Measurements from ENCODE around the gene MYO10.
"Not testable (repeated sequence)": the region's sequence is repeated elsewhere in the genome, so short reads cannot be mapped to it uniquely, and the experiment has no call there.

Gene MYO10

GRCh38 chr5:16880547-16880946, 55.5 kb downstream of the MYO10 start:
- Histone ChIP-seq H3K36me3 (ENCODE audit: control insufficient read depth in 1 of 2, insufficient read depth in 2 of 2, low read length in 2 of 2) (peaks cover 0 to 5% of the 10 kb centered on the region in 2 donors), H3K4me1 (ENCODE audit: control insufficient read depth in 1 of 2, insufficient read depth in 2 of 2, low read length in 2 of 2) (peaks cover 48 to 58% of the 10 kb centered on the region in 2 donors), H3K27ac (ENCODE audit: low read depth, low read length) (no peak overlapping the region), H3K9me3 (ENCODE audit: control insufficient read depth in 1 of 2, low read length in 2 of 2) (no peaks in the 10 kb centered on the region), H3K9ac (ENCODE audit: low read depth in 1 of 2, low read length in 2 of 2) (peak overlapping the region; percentile 2 to 3), H3K4me3 (ENCODE audit: low read depth in 1 of 2, low read length in 2 of 2) (peak overlapping the region in 1 of 2 donors; percentile 15), H3K27me3 (ENCODE audit: control insufficient read depth in 1 of 2, insufficient read depth in 2 of 2, low read length in 2 of 2) (no peaks in the 10 kb centered on the region)

DNA sequence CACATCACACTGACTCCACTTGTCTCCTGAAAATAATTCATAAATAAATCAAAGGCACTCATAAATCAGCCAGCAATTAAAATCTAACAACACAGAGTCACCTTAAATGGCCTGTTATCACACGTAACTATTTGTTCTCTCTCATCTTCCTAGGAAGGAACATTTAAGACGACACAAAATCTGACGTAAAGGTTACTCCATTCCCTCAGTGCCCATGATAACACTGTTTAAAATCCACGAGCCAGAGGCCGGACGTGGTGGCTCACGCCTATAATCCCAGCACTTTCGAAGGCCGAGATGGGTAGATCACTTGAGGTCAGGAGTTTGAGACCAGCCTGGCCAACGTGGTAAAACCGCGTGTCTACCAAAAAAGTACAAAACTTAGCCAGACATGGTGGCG, 56.4 kb downstream of the MYO10 start:
- peaks cover 4 to 5% of the 10 kb centered on the region in 2 donors for H3K36me3 ChIP-seq (ENCODE audit: control insufficient read depth in 1 of 2, insufficient read depth in 2 of 2, low read length in 2 of 2)
- no peaks in the 10 kb centered on the region for H3K9me3 ChIP-seq (ENCODE audit: control insufficient read depth in 1 of 2, low read length in 2 of 2)
- no peak overlapping the region for H3K9ac ChIP-seq (ENCODE audit: low read depth in 1 of 2, low read length in 2 of 2)
- H3K4me1 ChIP-seq (ENCODE audit: control insufficient read depth in 1 of 2, insufficient read depth in 2 of 2, low read length in 2 of 2): peaks cover 43 to 52% of the 10 kb centered on the region in 2 donors
- H3K27ac ChIP-seq (ENCODE audit: low read depth, low read length): no peak overlapping the region
- H3K27me3 ChIP-seq (ENCODE audit: control insufficient read depth in 1 of 2, insufficient read depth in 2 of 2, low read length in 2 of 2): no peaks in the 10 kb centered on the region
- H3K4me3 ChIP-seq (ENCODE audit: low read depth in 1 of 2, low read length in 2 of 2): no peak overlapping the region

- Histone ChIP-seq H3K27ac (ENCODE audit: low read depth, low read length) (no peak overlapping the region), H3K4me3 (ENCODE audit: low read depth in 1 of 2, low read length in 2 of 2) (no peak overlapping the region), H3K36me3 (ENCODE audit: control insufficient read depth in 1 of 2, insufficient read depth in 2 of 2, low read length in 2 of 2) (peaks cover 4 to 5% of the 10 kb centered on the region in 2 donors), H3K27me3 (ENCODE audit: control insufficient read depth in 1 of 2, insufficient read depth in 2 of 2, low read length in 2 of 2) (no peaks in the 10 kb centered on the region), H3K9me3 (ENCODE audit: control insufficient read depth in 1 of 2, low read length in 2 of 2) (no peaks in the 10 kb centered on the region), H3K9ac (ENCODE audit: low read depth in 1 of 2, low read length in 2 of 2) (no peak overlapping the region), H3K4me1 (ENCODE audit: control insufficient read depth in 1 of 2, insufficient read depth in 2 of 2, low read length in 2 of 2) (peaks cover 43 to 48% of the 10 kb centered on the region in 2 donors)
Measured at GRCh38 chr5:16879191-16879590, 56.9 kb downstream of the MYO10 start.

- H3K27ac ChIP-seq (ENCODE audit: low read depth, low read length): no peak overlapping the region
- H3K9ac ChIP-seq (ENCODE audit: low read depth in 1 of 2, low read length in 2 of 2): no peak overlapping the region
Measured at GRCh38 chr5:16877267-16877935, 58.7 kb downstream of the MYO10 start.

DNA sequence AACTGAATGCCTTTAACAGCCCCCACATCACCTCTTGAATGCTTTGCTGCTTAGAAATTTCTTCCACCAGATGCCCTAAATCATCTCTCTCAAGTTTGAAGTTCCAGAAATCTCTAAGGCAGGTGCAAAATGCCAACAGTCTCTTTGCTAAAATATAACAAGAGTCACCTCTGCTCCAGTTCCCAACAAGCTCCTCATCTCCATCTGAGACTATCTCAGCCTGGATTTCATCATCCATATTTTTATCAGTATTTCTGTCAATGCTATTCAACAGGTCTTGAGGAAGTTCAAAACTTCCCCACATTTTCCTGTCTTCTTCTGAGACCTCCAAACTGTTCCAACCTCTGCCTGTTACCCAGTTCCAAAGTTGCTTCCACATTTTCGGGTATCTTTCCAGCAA, 61.7 kb downstream of the MYO10 start:
- not testable (repeated sequence) for H3K9me3 ChIP-seq (ENCODE audit: control insufficient read depth in 1 of 2, low read length in 2 of 2); H3K9ac ChIP-seq (ENCODE audit: low read depth in 1 of 2, low read length in 2 of 2); H3K4me3 ChIP-seq (ENCODE audit: low read depth in 1 of 2, low read length in 2 of 2); H3K36me3 ChIP-seq (ENCODE audit: control insufficient read depth in 1 of 2, insufficient read depth in 2 of 2, low read length in 2 of 2); H3K27me3 ChIP-seq (ENCODE audit: control insufficient read depth in 1 of 2, insufficient read depth in 2 of 2, low read length in 2 of 2); H3K27ac ChIP-seq (ENCODE audit: low read depth, low read length)
- peaks cover 17 to 21% of the 10 kb centered on the region in 2 donors for H3K4me1 ChIP-seq (ENCODE audit: control insufficient read depth in 1 of 2, insufficient read depth in 2 of 2, low read length in 2 of 2)

More at GRCh38 chr5:16877267-16877935, 58.7 kb downstream of the MYO10 start:
- Histone ChIP-seq H3K36me3 (ENCODE audit: control insufficient read depth in 1 of 2, insufficient read depth in 2 of 2, low read length in 2 of 2) (peaks cover 5 to 9% of the 10 kb centered on the region in 2 donors), H3K9me3 (ENCODE audit: control insufficient read depth in 1 of 2, low read length in 2 of 2) (no peaks in the 10 kb centered on the region), H3K4me3 (ENCODE audit: low read depth in 1 of 2, low read length in 2 of 2) (no peak overlapping the region), H3K4me1 (ENCODE audit: control insufficient read depth in 1 of 2, insufficient read depth in 2 of 2, low read length in 2 of 2) (peaks cover 43% of the 10 kb centered on the region in 2 donors), H3K27me3 (ENCODE audit: control insufficient read depth in 1 of 2, insufficient read depth in 2 of 2, low read length in 2 of 2) (no peaks in the 10 kb centered on the region)

DNA sequence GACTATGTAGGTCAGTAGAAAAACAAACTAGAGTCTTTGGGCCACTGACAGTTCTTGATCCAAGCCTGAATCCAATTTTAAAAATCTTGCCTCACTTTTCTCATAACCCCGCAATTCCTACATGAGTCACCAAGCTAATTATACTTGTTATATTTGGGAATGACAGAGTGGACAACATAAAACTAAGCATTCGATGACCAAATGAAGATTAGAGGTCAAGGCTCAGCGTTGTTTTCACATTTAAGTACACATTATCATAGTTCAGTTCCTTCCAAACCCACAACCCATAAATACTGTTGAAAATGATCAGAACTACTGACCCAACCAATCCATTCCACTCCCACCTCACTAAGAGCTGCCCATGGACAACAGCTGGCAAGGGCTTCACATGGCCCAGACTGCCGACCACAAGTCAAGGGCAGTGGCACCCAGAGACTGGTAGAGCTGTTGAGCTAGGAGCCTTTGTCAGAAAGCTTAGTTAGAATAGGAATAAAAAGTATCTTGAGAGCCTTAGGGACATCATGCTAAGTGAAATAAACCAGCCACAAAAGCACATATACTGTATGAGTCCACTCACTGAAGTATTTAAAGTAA, 64.2 kb downstream of the MYO10 start:
- Histone ChIP-seq H3K27ac (ENCODE audit: low read depth, low read length) (no peak overlapping the region), H3K9me3 (ENCODE audit: control insufficient read depth in 1 of 2, low read length in 2 of 2) (no peaks in the 10 kb centered on the region)

GRCh38 chr5:16870878-16871277, 65.2 kb downstream of the MYO10 start:
- Histone ChIP-seq H3K4me1 (ENCODE audit: control insufficient read depth in 1 of 2, insufficient read depth in 2 of 2, low read length in 2 of 2) (peaks cover 14 to 17% of the 10 kb centered on the region in 2 donors), H3K4me3 (ENCODE audit: low read depth in 1 of 2, low read length in 2 of 2) (no peak overlapping the region), H3K27me3 (ENCODE audit: control insufficient read depth in 1 of 2, insufficient read depth in 2 of 2, low read length in 2 of 2) (no peaks in the 10 kb centered on the region), H3K9ac (ENCODE audit: low read depth in 1 of 2, low read length in 2 of 2) (no peak overlapping the region), H3K27ac (ENCODE audit: low read depth, low read length) (no peak overlapping the region), H3K9me3 (ENCODE audit: control insufficient read depth in 1 of 2, low read length in 2 of 2) (no peaks in the 10 kb centered on the region), H3K36me3 (ENCODE audit: control insufficient read depth in 1 of 2, insufficient read depth in 2 of 2, low read length in 2 of 2) (peaks cover 0 to 9% of the 10 kb centered on the region in 2 donors)

More for the DNA sequence above, 64.2 kb downstream of the MYO10 start:
- H3K27me3 ChIP-seq (ENCODE audit: control insufficient read depth in 1 of 2, insufficient read depth in 2 of 2, low read length in 2 of 2): no peaks in the 10 kb centered on the region
- H3K4me3 ChIP-seq (ENCODE audit: low read depth in 1 of 2, low read length in 2 of 2): no peak overlapping the region
- no peak overlapping the region for H3K9ac ChIP-seq (ENCODE audit: low read depth in 1 of 2, low read length in 2 of 2)
- peaks cover 7 to 10% of the 10 kb centered on the region in 2 donors for H3K4me1 ChIP-seq (ENCODE audit: control insufficient read depth in 1 of 2, insufficient read depth in 2 of 2, low read length in 2 of 2)
- peaks cover 4 to 9% of the 10 kb centered on the region in 2 donors for H3K36me3 ChIP-seq (ENCODE audit: control insufficient read depth in 1 of 2, insufficient read depth in 2 of 2, low read length in 2 of 2)

DNA sequence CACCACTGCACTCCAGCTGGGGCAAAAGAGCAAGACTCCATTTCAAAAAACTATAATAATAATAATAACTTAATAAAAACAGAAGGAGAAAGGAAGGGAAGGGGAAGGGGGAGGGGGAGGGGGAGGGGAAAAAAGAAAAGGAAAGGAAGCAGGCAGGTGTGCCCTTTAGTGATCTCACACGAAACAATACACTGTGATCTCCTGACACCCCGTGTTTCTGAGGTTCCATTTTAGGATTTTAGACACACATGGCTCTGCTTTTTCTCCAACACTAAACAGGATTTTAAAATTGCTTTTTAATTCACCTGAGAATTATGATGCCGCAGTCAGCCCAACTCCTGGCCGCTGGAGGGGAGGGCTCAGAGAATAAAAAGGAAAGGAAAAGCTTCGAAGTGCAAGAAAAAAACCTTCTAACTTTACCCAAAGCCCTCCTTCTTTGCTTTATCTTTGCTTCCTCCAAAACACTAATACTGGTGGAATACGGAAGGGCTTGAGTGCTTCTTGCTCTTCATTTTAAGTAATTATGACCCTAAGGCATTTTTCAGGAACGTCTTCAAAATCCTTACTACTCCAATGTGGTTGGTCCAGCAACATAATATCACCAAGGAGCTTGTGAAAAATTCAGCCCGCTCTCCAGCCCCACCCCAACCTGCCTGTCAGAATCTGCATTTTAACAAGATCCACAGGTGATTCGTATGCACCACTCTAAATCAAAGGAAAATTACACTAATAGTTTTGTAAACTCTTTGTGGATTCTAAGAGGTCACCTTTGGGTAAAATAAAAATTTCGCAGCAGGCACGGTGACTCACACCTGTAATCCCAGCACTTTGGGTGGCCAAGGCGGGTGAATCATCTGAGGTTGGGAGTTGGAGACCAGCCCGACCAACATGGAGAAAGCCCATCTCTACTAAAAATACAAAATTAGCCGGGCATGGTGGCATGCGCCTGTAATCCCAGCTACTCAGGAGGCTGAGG, 66.0 kb downstream of the MYO10 start:
- H3K9ac ChIP-seq (ENCODE audit: low read depth in 1 of 2, low read length in 2 of 2): no peak overlapping the region
- H3K36me3 ChIP-seq (ENCODE audit: control insufficient read depth in 1 of 2, insufficient read depth in 2 of 2, low read length in 2 of 2): peaks cover 0 to 5% of the 10 kb centered on the region in 2 donors
- H3K27ac ChIP-seq (ENCODE audit: low read depth, low read length): no peak overlapping the region
- H3K9me3 ChIP-seq (ENCODE audit: control insufficient read depth in 1 of 2, low read length in 2 of 2): no peaks in the 10 kb centered on the region
- H3K4me3 ChIP-seq (ENCODE audit: low read depth in 1 of 2, low read length in 2 of 2): no peak overlapping the region
- no peaks in the 10 kb centered on the region for H3K27me3 ChIP-seq (ENCODE audit: control insufficient read depth in 1 of 2, insufficient read depth in 2 of 2, low read length in 2 of 2)
- peaks cover 14 to 17% of the 10 kb centered on the region in 2 donors for H3K4me1 ChIP-seq (ENCODE audit: control insufficient read depth in 1 of 2, insufficient read depth in 2 of 2, low read length in 2 of 2)

GRCh38 chr5:16867577-16867953, 68.5 kb downstream of the MYO10 start:
- H3K4me1 ChIP-seq (ENCODE audit: control insufficient read depth in 1 of 2, insufficient read depth in 2 of 2, low read length in 2 of 2): peaks cover 24 to 30% of the 10 kb centered on the region in 2 donors
- no peak overlapping the region for H3K9ac ChIP-seq (ENCODE audit: low read depth in 1 of 2, low read length in 2 of 2)
- no peaks in the 10 kb centered on the region for H3K9me3 ChIP-seq (ENCODE audit: control insufficient read depth in 1 of 2, low read length in 2 of 2)
- H3K36me3 ChIP-seq (ENCODE audit: control insufficient read depth in 1 of 2, insufficient read depth in 2 of 2, low read length in 2 of 2): no peaks in the 10 kb centered on the region
- no peak overlapping the region for H3K4me3 ChIP-seq (ENCODE audit: low read depth in 1 of 2, low read length in 2 of 2)
- H3K27ac ChIP-seq (ENCODE audit: low read depth, low read length): no peak overlapping the region
- no peaks in the 10 kb centered on the region for H3K27me3 ChIP-seq (ENCODE audit: control insufficient read depth in 1 of 2, insufficient read depth in 2 of 2, low read length in 2 of 2)
